Measurements from ENCODE around the gene VILL.
"Not testable (repeated sequence)": the region's sequence is repeated elsewhere in the genome, so short reads cannot be mapped to it uniquely, and the experiment has no call there.

VILL gene

GRCh38 chr3:37964146-37964545 lies 26.4 kb upstream of the VILL start:
- no peak for FAIRE-seq

GRCh38 chr3:37964716-37965115 lies 25.9 kb upstream of the VILL start:
- no peak for FAIRE-seq

- FAIRE-seq: no peak
These were observed 23.2 kb upstream of the VILL start for GRCh38 chr3:37967260-37967881.

- FAIRE-seq: no peak
These were observed 22.4 kb upstream of the VILL start for GRCh38 chr3:37968199-37968598.

- no peak for FAIRE-seq
These were observed 21.6 kb upstream of the VILL start for GRCh38 chr3:37968813-37969595.

DNA sequence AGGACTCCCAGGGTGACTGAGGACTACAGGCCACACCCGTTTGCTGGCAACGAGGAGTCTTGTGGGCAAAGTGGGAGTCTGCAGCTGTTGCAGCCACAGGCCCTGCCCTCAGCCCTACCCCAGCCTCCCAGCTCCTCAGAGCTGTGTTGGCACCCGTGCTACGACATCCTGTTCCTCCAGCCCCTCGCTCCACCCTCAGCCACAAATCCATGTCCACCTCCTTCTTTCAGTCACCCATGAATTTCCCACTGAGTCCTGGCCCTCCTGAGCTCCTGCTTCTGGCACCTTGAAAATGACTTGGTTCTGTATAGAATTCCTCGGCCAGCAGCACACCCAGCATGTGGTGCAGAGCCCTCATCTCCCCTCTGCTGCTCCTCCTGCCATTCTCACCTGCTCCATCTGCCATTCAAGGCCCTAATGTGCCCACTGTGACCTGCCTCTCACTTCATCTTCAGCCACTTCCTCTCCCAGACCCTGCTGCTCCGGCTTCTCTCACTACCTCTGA lies 20.9 kb upstream of the VILL start:
- no peak for FAIRE-seq

GRCh38 chr3:37970802-37971201 lies 19.8 kb upstream of the VILL start:
- no peak for FAIRE-seq

- FAIRE-seq: no peak
These were observed 19.1 kb upstream of the VILL start for GRCh38 chr3:37971467-37971866.

GRCh38 chr3:37972056-37972455 lies 18.5 kb upstream of the VILL start:
- FAIRE-seq: not testable (repeated sequence)

DNA sequence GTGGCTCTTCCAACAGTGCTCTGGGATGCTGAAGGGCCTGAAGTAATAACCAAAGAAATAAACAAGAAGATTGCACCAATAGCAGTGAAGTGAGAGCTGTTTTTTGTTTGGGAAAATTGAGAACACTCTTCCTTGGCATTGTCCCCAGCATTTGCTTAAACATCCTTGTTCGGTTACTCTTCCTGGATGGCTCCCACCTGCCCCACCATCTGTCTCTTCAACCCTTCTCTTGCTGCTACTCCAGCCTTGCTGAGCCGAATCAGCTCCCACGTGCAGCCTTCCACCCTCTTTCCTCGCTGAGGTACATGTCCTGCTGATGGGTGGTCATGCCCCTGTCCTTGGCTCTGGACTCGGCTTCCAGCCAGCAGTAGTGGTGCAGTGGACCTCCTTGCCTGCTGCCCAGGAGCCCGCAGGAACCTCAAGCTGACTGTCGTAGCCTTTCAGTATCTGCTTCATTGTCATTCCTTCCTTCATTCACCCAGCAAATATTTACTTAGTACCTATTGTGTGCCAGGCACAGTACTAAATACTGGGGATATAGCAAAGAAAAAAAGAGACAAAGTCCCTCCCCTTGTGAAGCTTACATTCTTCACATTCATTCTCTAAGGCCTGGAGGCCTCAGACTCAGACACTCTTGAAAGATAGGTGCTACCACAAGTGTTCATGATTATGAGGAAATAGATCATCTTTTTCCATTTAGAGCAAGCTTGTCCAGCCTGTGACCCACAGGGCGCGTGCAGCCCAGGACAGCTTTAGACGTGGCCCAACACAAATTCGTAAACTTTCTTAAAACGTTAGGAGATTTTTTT lies 17.1 kb upstream of the VILL start:
- FAIRE-seq: no peak

DNA sequence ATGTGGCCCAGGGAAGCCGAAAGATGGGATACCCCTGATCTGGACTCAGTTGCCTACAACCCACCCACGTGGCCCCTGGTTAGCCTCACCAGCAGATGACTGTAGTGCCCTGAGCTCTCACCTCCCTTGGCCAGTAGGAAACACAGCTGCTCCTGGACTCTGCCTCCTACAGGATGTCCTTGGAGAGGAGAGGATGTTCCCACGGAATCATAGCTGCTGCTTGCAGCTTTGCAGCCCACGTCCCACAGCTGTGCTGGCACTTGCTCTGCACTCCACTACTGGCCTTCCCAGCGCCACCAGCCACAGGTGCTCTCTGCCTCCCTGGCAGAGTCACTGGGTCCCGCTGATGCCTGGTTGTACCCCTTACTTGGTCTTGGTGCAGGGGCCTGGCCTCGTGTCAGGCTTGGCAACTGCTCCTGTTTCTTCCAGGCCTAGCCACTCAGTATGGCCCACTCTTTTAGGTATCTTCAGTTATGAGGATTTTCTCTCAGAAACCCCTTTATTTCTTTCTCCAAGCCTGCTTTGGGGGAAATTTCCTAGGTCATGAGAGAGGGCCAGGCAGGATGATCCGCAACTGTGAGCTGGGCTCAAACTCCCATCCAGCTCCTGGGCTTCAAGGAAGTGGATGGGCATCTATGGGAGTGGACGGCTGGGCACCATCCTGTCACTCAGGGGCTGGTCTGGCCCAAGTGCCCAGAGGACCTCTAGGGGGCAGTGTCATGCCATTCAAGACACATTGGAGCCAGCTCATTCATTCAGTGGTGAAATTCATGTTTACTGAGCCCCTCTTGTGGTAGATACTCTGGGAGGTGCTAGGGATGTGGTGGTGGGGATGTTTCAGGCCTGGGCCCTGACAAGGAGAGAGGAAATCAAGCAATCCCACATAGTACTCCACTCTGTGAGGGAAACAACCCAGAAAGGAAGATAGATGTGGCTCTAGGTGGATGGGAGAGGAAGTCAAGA lies 16.2 kb upstream of the VILL start:
- FAIRE-seq: no peak

DNA sequence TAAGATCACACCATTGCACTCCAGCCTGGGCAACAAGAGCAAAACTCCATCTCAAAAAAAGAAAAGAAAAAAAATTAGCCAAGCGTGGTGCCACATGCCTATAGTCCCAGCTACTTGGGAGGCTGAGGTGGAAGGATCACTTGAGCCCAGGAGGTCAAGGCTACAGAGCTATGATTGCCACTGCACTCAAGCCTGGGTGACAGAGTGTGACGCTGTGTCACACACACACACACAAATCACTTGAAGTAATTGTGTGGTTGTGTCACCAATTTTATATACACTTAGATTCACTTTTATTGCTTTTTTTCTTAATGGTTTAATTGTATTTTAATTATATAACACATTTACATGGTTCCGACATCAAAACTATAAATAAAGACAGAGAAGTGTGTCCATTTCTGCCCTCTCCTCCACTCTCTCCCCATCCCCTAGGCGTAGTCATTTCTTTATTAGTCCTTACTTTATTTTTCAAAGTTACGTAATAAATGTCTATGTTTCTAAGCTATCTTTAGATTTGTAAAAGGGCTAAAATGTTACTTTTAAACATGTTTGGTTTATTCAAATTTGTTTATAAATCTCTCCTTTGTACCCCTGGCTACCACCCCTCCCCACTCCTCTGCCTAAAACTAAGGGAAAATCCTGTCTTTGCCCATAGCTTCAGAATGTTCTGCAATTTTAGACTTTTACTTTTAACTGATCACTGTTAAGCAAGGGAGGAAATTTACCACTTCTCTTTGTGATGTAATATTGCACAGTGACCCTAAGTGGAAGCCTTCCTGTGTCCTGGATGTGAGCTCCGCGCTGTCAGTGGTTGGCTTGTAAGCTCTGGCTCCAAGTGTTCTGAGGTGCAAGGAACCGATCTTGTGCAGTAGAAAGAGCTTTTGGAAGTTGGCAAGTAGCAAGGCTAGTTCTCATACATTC lies 10.8 kb upstream of the VILL start:
- FAIRE-seq: no peak

- no peak for FAIRE-seq
These were observed 9.9 kb upstream of the VILL start for GRCh38 chr3:37980462-37981347.

DNA sequence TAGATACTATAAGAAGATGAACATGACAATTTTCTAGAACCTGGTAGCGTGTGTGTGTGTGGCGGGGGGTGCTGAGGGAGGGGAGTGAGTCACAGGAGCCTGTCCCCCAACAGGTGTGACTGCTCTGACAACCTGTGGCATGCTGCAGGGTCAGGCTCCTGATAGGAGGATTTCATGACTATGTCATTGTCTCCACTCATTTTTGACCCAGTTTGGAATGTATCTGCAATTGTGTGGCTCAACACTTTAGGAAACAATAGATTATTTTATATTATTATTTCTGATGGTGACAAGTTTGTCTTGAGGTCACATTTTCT lies 9.3 kb upstream of the VILL start:
- FAIRE-seq: no peak

DNA sequence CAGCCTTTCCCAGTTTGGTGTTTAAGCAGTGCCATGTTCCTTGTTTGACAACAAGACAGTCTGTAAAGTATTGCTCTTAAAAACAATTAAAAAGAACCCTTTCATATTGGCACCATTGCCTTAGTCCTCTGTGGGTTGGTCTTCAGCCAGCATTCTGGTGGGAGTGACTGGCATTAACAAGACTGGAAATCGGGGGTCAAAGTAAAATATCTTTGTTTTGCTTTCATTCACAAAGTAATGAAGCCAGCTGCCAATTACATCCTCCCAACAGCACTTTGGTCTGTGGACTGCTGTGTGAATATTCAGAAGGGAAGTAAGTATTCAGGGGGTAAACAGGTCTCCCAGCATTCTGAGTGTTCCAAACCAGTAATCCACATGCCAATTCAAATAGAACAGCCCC lies 8.3 kb upstream of the VILL start:
- no peak for FAIRE-seq

DNA sequence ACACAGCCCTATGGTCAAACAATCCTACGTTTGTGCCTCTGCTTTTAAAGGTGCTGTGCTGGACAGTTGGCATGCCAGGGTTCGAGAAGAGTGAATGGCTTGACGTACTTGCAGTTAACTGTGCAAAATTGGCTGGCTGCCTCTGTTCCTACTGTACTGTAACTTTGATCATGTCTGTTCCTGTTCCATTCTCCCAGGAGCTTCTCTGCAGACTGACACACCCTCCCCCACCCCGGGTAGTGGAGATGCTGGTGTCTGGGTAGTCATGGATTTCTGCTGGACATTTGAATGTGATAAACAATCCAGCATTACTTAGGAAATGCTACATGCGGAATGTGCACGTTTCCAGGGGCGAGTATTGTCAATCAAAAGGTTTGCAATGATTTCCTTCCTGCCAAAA lies 6.5 kb upstream of the VILL start:
- FAIRE-seq: no peak

- no peak for FAIRE-seq
These were observed 6.0 kb upstream of the VILL start for GRCh38 chr3:37984596-37984995.

GRCh38 chr3:37985637-37986320 lies 4.8 kb upstream of the VILL start:
- FAIRE-seq: no peak

DNA sequence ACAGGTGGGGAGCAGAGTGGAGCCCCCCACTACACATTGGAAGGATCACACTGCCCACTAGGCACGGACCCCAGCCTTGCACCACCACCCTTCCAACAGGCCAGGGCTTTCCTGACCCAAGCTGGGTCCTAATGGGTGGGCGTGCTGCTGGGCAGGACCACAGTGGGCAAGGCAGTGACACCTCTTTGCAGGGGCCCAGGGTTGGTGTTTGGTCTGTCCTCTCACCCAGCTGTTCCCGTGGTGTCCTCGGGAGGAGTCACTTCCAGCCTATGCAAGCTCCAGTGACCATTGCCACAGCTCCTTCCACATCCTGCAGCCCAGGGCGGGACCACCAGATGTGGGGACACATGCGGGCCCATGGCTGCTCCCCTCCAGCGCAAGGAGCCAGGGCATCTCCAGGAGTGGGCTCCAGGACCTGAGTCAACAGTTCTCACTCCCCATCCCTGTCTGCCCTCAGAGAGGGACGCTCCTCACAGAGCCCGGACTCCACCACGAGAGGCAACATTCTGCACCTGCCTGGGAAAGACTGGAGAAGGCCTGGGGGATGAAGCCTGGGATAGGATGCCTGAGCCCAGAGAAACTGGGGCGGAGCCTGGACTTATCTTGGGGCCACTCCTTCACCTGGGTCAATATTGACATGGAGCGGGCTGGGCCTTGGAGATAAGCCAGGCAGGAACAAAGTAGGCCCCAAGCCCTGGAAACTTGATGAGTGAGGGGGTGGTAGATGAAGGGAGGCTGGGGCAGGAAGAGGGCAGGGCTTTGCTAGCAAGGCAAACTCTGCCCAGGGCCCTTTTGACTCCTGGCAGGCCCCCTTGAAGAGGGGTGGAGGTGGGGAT lies 3.9 kb upstream of the VILL start:
- FAIRE-seq: no peak

All from G401.6 (cell line).